ENCODE results near the gene LMTK3. TPM values are rescaled to one million over a fixed set of nuclear protein-coding genes. Genes with fewer than 3 reads are reported as not detected.

The LMTK3 gene
- total and polyA plus RNA-seq, 9 donors = 0.03 to 0.39 (median 0.14) TPM; not detected in 1

- H3K27ac ChIP-seq (ENCODE audit: low read length) = no peak within 1 kb of the TSS
- H3K4me1 ChIP-seq (ENCODE audit: control insufficient read depth, insufficient read depth, low read length) = no peaks in the 10 kb centered on the region
- H3K36me3 ChIP-seq (ENCODE audit: control insufficient read depth, insufficient read depth, low read length) = peaks cover 64% of the 10 kb centered on the region
- 84% methylated on average over 12 of the region's 16 CpGs for WGBS (ENCODE audit: insufficient coverage)
- no peaks in the 10 kb centered on the region for H3K9me3 ChIP-seq (replicated peaks; ENCODE audit: control insufficient read depth, low read depth, low read length)
- no peaks in the 10 kb centered on the region for H3K27me3 ChIP-seq (ENCODE audit: control insufficient read depth, insufficient read depth, low read length)
- H3K4me3 ChIP-seq (ENCODE audit: low read length) = no peak within 1 kb of the TSS
- DNase-seq = no peak
Observed at GRCh38 chr19:48455171-48455907, 56.3 kb downstream of the LMTK3 start, which contains the start of gene KCNJ14. Gene KCNJ14 (plus strand): TSS chr19:48455574. CDS start chr19:48461725, 6,151 bp downstream.

GRCh38 chr19:48454150-48454730 lies 57.4 kb downstream of the LMTK3 start:
- Histone ChIP-seq H3K27ac (ENCODE audit: low read length) (no peak overlapping the region), H3K9me3 (replicated peaks; ENCODE audit: control insufficient read depth, low read depth, low read length) (no peaks in the 10 kb centered on the region), H3K36me3 (ENCODE audit: control insufficient read depth, insufficient read depth, low read length) (peaks cover 75% of the 10 kb centered on the region), H3K27me3 (ENCODE audit: control insufficient read depth, insufficient read depth, low read length) (no peaks in the 10 kb centered on the region), H3K4me1 (ENCODE audit: control insufficient read depth, insufficient read depth, low read length) (no peaks in the 10 kb centered on the region), H3K4me3 (ENCODE audit: low read length) (no peak overlapping the region)
- DNase-seq = no peak
- 78% methylated on average over 18 of the region's 22 CpGs for WGBS (ENCODE audit: insufficient coverage)

GRCh38 chr19:48452289-48453190 lies 59.1 kb downstream of the LMTK3 start:
- DNase-seq = no peak
- Histone ChIP-seq H3K4me3 (ENCODE audit: low read length) (no peak overlapping the region), H3K36me3 (ENCODE audit: control insufficient read depth, insufficient read depth, low read length) (peaks cover 88% of the 10 kb centered on the region), H3K27me3 (ENCODE audit: control insufficient read depth, insufficient read depth, low read length) (no peaks in the 10 kb centered on the region), H3K9me3 (replicated peaks; ENCODE audit: control insufficient read depth, low read depth, low read length) (no peaks in the 10 kb centered on the region), H3K27ac (ENCODE audit: low read length) (no peak overlapping the region), H3K4me1 (ENCODE audit: control insufficient read depth, insufficient read depth, low read length) (no peaks in the 10 kb centered on the region)
- WGBS (ENCODE audit: insufficient coverage) = 93% methylated on average over 27 of the region's 33 CpGs

GRCh38 chr19:48451624-48452023 lies 60.0 kb downstream of the LMTK3 start:
- no peak overlapping the region for H3K4me3 ChIP-seq (ENCODE audit: low read length)
- peaks cover 86% of the 10 kb centered on the region for H3K36me3 ChIP-seq (ENCODE audit: control insufficient read depth, insufficient read depth, low read length)
- 91% methylated on average over 6 of the region's 12 CpGs for WGBS (ENCODE audit: insufficient coverage)
- H3K9me3 ChIP-seq (replicated peaks; ENCODE audit: control insufficient read depth, low read depth, low read length) = no peaks in the 10 kb centered on the region
- no peaks in the 10 kb centered on the region for H3K27me3 ChIP-seq (ENCODE audit: control insufficient read depth, insufficient read depth, low read length)
- no peak overlapping the region for H3K27ac ChIP-seq (ENCODE audit: low read length)
- peaks cover 1% of the 10 kb centered on the region for H3K4me1 ChIP-seq (ENCODE audit: control insufficient read depth, insufficient read depth, low read length)
- no peak for DNase-seq

- H3K36me3 ChIP-seq (ENCODE audit: control insufficient read depth, insufficient read depth, low read length) = peaks cover 79% of the 10 kb centered on the region
- H3K4me1 ChIP-seq (ENCODE audit: control insufficient read depth, insufficient read depth, low read length) = peaks cover 5% of the 10 kb centered on the region
- no peak overlapping the region for H3K4me3 ChIP-seq (ENCODE audit: low read length)
- DNase-seq = no peak
- WGBS (ENCODE audit: insufficient coverage) = 85% methylated on average over 13 of the region's 15 CpGs
- H3K9me3 ChIP-seq (replicated peaks; ENCODE audit: control insufficient read depth, low read depth, low read length) = no peaks in the 10 kb centered on the region
- no peaks in the 10 kb centered on the region for H3K27me3 ChIP-seq (ENCODE audit: control insufficient read depth, insufficient read depth, low read length)
- H3K27ac ChIP-seq (ENCODE audit: low read length) = no peak overlapping the region
Observed at GRCh38 chr19:48450863-48451262, 60.8 kb downstream of the LMTK3 start.

- no peak for DNase-seq
- Histone ChIP-seq H3K4me1 (ENCODE audit: control insufficient read depth, insufficient read depth, low read length) (peaks cover 5% of the 10 kb centered on the region), H3K9me3 (replicated peaks; ENCODE audit: control insufficient read depth, low read depth, low read length) (no peaks in the 10 kb centered on the region), H3K36me3 (ENCODE audit: control insufficient read depth, insufficient read depth, low read length) (peaks cover 75% of the 10 kb centered on the region), H3K27ac (ENCODE audit: low read length) (no peak overlapping the region), H3K27me3 (ENCODE audit: control insufficient read depth, insufficient read depth, low read length) (no peaks in the 10 kb centered on the region), H3K4me3 (ENCODE audit: low read length) (no peak overlapping the region)
- WGBS (ENCODE audit: insufficient coverage) = 90% methylated on average over 20 of the region's 23 CpGs
Observed at GRCh38 chr19:48450441-48450840, 61.2 kb downstream of the LMTK3 start.

GRCh38 chr19:48448563-48448962 lies 63.1 kb downstream of the LMTK3 start:
- H3K36me3 ChIP-seq (ENCODE audit: control insufficient read depth, insufficient read depth, low read length) = peaks cover 59% of the 10 kb centered on the region
- H3K4me3 ChIP-seq (ENCODE audit: low read length) = no peak overlapping the region
- WGBS (ENCODE audit: insufficient coverage) = 91% methylated on average over 4 of the region's 4 CpGs
- no peak overlapping the region for H3K27ac ChIP-seq (ENCODE audit: low read length)
- H3K9me3 ChIP-seq (replicated peaks; ENCODE audit: control insufficient read depth, low read depth, low read length) = no peaks in the 10 kb centered on the region
- DNase-seq = no peak
- peaks cover 15% of the 10 kb centered on the region for H3K27me3 ChIP-seq (ENCODE audit: control insufficient read depth, insufficient read depth, low read length)
- peaks cover 22% of the 10 kb centered on the region for H3K4me1 ChIP-seq (ENCODE audit: control insufficient read depth, insufficient read depth, low read length)

GRCh38 chr19:48446579-48446978 lies 65.1 kb downstream of the LMTK3 start:
- DNase-seq = no peak
- H3K27ac ChIP-seq (ENCODE audit: low read length) = no peak overlapping the region
- 58% methylated on average over 2 of the region's 7 CpGs for WGBS (ENCODE audit: insufficient coverage)
- peak overlapping the region; percentile 98 for H3K4me3 ChIP-seq (ENCODE audit: low read length)
- H3K27me3 ChIP-seq (ENCODE audit: control insufficient read depth, insufficient read depth, low read length) = peaks cover 25% of the 10 kb centered on the region
- H3K4me1 ChIP-seq (ENCODE audit: control insufficient read depth, insufficient read depth, low read length) = peaks cover 22% of the 10 kb centered on the region
- no peaks in the 10 kb centered on the region for H3K9me3 ChIP-seq (replicated peaks; ENCODE audit: control insufficient read depth, low read depth, low read length)
- H3K36me3 ChIP-seq (ENCODE audit: control insufficient read depth, insufficient read depth, low read length) = peaks cover 42% of the 10 kb centered on the region

GRCh38 chr19:48445606-48446481 lies 65.8 kb downstream of the LMTK3 start, which contains the start of gene GRWD1:
Gene GRWD1 (plus strand): TSS chr19:48445983. CDS start chr19:48446006, 23 bp downstream.
- Histone ChIP-seq H3K4me1 (ENCODE audit: control insufficient read depth, insufficient read depth, low read length) (peaks cover 22% of the 10 kb centered on the region), H3K27me3 (ENCODE audit: control insufficient read depth, insufficient read depth, low read length) (peaks cover 32% of the 10 kb centered on the region), H3K27ac (ENCODE audit: low read length) (peak within 1 kb of the TSS; percentile 93), H3K9me3 (replicated peaks; ENCODE audit: control insufficient read depth, low read depth, low read length) (no peaks in the 10 kb centered on the region), H3K36me3 (ENCODE audit: control insufficient read depth, insufficient read depth, low read length) (peaks cover 34% of the 10 kb centered on the region), H3K4me3 (ENCODE audit: low read length) (peak within 1 kb of the TSS; percentile 98)
- WGBS (ENCODE audit: insufficient coverage) = under 1% methylated on average over 55 of the region's 61 CpGs
- peak; percentile 98 for DNase-seq
